Fibroblast of mammary gland (primary cell): ENCODE measurements around the gene PKD1L1.

Experiments
- DNase-seq: peaks from one replicate; pipeline ENCODE4 v3.0.0-alpha.2; 2010; ENCODE audit warnings: low read depth
- H3K4me3 ChIP-seq: 2 replicates; pipeline ENCODE4 v1.5.1; 2011; ENCODE audit warnings: low read depth, mild to moderate bottlenecking, low read length, moderate library complexity; ENCODE audit not compliant: control insufficient read depth
- CTCF ChIP-seq: conservative IDR thresholded peaks from 2 replicates; pipeline ENCODE4 v1.5.1; 2011; ENCODE audit warnings: low read depth, low read length, inconsistent platforms; ENCODE audit not compliant: control insufficient read depth, insufficient read depth

Gene PKD1L1

GRCh38 chr7:47902013-47902412, 46.3 kb downstream of the PKD1L1 start:
- H3K4me3 ChIP-seq, result no peak overlapping the region
- TF ChIP-seq CTCF, result no peak
- no peak for DNase-seq

- TF ChIP-seq CTCF, result no peak
- no peak overlapping the region for H3K4me3 ChIP-seq
- peak; percentile 50 for DNase-seq
Measured at GRCh38 chr7:47901542-47901941, 46.7 kb downstream of the PKD1L1 start.

DNA sequence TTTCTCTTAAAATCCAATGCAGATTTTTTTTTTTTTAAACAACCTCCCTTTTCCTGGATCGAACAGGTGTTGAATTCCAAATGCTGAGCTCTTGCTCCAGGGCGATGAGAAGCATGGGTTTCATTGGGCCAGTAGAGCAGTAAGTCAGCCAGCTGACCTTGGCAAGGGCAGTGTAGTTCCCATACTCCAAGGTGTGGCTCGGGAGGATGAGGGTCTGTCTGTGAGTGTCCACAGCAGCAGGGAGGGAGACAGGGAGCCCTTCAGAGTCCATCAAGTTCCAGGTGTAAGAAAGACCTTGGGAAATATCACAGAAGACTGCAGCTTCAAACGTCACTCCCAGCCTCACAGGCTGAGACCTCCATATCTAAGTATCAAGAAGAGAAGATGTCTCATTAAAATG, 50.4 kb downstream of the PKD1L1 start:
- no peak overlapping the region for H3K4me3 ChIP-seq
- no peak for TF ChIP-seq CTCF
- DNase-seq, result no peak

- DNase-seq, result no peak
- no peak for TF ChIP-seq CTCF
- H3K4me3 ChIP-seq, result no peak overlapping the region
Measured at GRCh38 chr7:47896809-47897423, 51.4 kb downstream of the PKD1L1 start.

DNA sequence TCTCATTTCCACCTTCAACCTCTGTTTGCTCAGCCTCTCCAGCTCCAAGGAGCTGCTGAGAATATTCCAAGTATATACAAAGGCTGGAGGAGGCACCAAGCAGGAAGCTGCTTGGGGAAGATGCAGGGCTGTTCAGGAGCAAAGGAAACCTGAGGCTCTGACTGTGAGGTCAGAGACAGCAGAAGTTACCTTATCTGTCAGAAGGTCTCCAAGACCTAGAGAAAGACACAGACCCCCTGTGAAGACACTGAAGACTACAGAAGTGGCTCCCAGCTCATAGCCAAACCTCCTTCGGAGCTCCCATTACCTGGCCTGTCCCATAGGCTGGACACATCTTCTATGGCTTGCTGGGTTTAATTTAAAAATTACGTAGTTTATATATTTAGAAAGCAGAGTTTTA, 53.2 kb downstream of the PKD1L1 start:
- DNase-seq, result no peak
- no peak overlapping the region for H3K4me3 ChIP-seq
- no peak for TF ChIP-seq CTCF

DNA sequence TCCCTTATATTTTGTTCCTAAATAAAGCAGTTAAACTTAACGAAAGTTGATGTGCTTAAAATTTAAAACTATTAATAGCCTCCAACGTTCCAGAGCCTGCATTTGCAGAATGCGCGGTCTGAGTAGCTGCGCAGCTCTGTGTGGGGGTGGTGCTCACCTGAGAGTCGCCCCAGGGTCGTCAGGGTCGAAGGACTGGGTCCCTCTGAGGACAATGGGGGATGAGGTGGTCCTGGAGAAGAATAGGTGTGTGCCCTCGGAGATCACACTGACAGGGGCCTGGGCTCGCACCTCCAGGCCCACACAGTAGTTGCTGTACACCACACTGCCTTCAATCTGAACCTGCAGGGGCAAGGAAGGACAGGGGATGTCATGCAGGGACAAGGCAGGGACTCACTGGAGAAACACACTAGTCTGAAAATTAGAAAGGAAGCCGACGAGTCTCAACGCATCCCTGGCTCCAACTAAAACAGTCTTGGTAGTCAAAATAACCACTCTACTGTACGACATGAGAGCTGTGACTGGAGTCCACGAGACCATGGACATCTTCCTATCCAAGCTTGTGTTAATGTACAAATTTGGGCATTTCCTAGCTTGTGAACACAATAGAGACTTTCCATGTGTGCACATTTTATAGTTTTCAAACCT, 54.4 kb downstream of the PKD1L1 start:
- no peak for TF ChIP-seq CTCF
- DNase-seq, result no peak
- no peak overlapping the region for H3K4me3 ChIP-seq

- H3K4me3 ChIP-seq, result no peak overlapping the region
- TF ChIP-seq CTCF, result peak; percentile 44
- peak; percentile 6 for DNase-seq
Measured at GRCh38 chr7:47893238-47893637, 55.0 kb downstream of the PKD1L1 start.
